ENCODE results near the gene GREB1L. TPM values are rescaled to one million over a fixed set of nuclear protein-coding genes. Genes with fewer than 3 reads are reported as not detected.
"Not testable (repeated sequence)": the region's sequence is repeated elsewhere in the genome, so short reads cannot be mapped to it uniquely, and the experiment has no call there.

The GREB1L gene
- total RNA-seq, 1 experiment from 2014 or later, result 2.0 TPM

DNA sequence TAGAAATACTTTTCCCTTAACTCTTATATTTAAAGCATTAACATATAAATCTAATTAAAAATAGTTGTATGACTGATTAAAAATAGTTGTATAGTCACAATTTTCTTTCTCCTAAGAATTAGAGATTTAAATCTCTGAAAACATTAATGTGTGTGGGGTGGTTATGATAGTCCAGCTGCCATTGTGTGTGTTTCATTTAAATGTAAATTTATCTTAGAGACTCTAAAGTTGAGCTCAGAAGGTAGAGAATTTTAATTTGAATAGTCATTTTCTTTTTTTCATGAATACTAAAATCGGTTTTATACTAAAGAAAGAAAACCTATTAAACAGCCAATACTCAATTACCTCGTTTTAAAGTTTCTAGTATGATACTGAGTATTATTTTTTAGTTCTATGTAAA is 18.6 kb downstream of the GREB1L start:
- no peak for DNase-seq (ENCODE audit: low read depth)
- in situ Hi-C loops (cut with HindIII; ENCODE audit: low pct_unique_long_range_greater_than_20kb, low sequenced_read_pairs), result no loop called here

DNA sequence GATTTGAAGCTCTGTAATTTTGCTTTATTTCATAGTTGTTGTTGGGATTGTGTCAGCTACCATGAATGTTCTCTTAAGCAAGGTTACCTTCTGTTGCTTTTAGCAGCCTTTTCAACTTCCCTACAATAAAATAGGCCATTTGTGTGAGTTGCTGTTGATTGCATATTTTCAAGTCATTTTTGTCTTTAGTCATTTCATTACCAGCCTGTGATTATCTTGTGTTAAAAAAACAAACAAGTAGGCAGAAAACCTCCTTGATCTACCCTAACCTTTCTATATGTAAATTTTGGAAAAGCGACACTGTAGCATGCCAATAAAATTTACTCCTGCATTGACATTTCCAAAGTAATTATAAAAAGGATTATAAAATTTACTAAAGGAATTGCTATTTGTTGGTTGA is 19.3 kb downstream of the GREB1L start:
- no peak for DNase-seq (ENCODE audit: low read depth)
- in situ Hi-C loops (cut with HindIII; ENCODE audit: low pct_unique_long_range_greater_than_20kb, low sequenced_read_pairs), result no loop called here

DNA sequence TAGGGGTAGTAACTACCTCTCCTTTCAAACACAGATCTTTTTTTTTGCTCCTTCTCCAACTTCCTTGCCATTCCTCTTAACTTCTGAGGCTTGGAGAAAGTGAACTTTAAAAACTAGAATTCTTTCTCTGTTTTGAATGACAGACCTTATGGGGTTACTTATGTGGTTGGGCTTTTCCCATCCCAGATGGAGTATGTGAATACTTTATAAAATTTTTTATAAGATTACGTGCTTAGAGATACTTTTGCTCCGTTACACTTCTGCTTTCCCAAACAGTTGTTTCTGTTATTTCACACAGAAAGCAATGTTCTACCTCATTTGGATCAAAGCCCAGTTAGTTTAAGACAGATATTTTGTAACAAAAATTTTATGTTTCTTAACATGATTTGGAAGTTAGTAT is 20.2 kb downstream of the GREB1L start:
- DNase-seq (ENCODE audit: low read depth), result no peak
- in situ Hi-C loops (cut with HindIII; ENCODE audit: low pct_unique_long_range_greater_than_20kb, low sequenced_read_pairs), result no loop called here

DNA sequence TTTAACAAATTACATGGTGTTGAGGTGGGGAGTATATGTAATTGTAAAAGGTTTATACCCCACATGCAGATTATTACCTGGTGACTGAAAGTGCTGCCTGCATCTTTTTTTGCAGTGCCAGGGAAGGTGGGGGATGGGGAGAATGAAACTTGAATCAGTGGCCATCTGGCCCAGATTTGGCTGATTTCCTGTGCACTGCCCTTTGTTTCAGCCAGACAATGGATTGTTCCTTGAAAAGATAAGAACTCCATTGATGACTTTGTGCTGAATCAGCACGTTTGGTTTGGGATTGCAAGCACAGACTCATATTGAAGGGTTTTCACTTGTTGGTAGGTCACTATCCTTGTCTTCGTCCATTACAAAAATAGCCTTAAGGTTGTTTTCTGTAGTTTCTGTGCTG is 20.9 kb downstream of the GREB1L start:
- in situ Hi-C loops (cut with HindIII; ENCODE audit: low pct_unique_long_range_greater_than_20kb, low sequenced_read_pairs), result no loop called here

DNA sequence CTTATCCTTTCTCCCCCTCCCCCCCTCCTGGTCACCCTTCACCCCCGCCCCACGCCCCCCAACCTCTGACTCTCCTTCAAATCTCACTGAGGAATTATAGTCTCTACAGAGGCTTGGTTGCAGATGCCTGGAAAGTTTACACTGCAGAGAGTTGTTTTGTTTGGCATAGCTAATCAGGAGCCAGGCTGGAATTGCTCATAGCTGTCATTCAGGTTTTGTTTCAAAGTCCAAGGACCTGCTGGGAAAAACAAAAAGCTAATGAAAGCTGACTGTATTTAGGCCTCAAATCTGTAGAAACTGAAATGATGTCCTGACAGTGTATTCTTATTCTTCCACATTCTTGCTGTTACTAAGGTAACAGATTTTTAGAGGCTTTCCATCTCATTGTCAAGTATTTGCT is 22.6 kb downstream of the GREB1L start:
- peak; percentile 14 for DNase-seq (ENCODE audit: low read depth)
- in situ Hi-C loops (cut with HindIII; ENCODE audit: low pct_unique_long_range_greater_than_20kb, low sequenced_read_pairs), result no loop called here

More for the DNA sequence above, 20.9 kb downstream of the GREB1L start:
- DNase-seq (ENCODE audit: low read depth), result no peak

DNA sequence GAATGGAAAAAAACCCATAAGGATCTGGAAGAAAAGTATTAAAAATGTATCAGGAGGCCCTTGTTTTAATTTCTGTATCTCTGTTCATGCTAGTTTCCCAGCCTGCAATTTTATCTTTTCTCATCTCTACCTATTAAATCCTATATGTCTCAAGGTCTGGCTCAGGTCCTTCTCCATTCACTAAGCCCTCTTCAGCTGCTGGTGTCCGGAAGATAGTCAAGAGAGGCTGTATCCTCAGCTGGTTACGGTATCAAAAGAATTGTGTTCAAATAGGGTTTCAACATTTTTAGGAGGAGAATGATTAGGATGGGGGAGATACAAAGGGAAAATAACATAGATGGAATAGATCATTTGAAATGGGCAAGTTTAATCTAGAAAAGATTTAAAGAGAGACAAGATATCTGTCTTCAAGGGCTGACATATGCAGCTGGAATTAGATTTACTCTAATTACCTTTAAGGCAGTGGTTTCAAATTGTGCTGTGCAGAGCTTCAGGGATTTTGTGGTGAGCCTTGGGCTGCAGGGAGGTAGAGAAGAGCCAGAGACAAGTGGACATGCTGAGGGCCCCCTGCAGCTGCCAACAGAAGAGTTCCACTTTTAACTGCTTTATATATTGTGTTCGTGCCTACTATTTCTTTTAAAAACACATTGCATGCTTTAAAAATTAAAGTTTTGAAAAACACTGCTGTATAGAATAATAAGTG is 24.1 kb downstream of the GREB1L start:
- DNase-seq (ENCODE audit: low read depth), result no peak
- in situ Hi-C loops (cut with HindIII; ENCODE audit: low pct_unique_long_range_greater_than_20kb, low sequenced_read_pairs), result no loop called here

DNA sequence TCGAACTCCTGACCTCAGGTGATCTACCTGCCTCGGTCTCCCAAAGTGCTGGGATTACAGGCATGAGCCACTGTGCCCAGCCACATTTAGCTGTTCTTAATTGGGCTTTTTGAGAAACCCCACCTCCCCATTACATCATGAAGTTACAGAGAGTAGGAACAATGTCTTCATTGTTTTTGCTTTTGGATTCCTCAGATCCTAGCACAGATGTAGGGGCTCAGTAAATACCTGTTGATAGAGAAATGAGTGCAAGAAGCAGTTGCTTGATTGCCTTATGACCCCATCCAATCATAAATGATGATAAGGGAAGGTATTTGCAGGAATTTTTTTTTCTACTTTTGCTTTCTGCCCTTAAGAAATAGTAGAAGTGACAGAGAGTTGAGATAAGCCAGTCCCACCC is 25.4 kb downstream of the GREB1L start:
- DNase-seq (ENCODE audit: low read depth), result no peak
- in situ Hi-C loops (cut with HindIII; ENCODE audit: low pct_unique_long_range_greater_than_20kb, low sequenced_read_pairs), result no loop called here

DNA sequence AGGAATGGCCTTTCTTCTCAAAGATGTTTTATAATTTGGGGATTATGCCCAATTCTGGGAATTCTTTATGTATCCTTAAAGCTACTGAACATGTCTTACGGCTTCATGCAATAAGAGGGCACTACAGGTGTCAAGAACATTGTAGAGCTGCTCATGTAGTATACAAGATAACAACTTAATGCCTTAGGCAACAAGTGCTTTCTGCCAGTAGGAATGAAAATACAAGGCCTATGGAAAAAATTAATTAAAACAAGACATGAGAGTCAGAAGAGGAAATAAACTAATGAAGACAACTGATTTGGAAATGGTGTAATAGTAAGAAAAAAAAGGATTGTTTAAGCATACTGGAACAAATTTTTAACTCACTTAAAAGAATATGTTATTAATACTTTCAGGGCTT is 27.3 kb downstream of the GREB1L start:
- in situ Hi-C loops (cut with HindIII; ENCODE audit: low pct_unique_long_range_greater_than_20kb, low sequenced_read_pairs), result no loop called here
- DNase-seq (ENCODE audit: low read depth), result no peak

DNA sequence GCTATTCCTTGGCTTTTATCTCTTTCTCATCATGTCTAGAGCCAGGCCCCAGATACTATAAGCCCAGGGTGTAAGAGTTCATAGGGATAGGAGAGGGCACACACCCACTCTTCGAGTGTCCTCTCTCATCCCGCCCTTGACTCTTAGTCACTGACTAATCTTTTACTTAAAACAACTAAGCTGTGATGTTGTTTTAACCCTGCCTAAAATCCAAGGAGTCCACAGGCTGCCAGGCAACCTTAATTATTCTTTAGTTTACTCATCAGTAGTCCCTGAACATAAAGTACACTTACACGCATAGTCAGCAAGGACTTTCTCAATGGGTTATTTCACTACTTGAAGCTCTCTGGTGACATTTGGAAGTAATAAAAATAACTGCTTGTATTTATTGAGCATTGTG is 28.4 kb downstream of the GREB1L start:
- DNase-seq (ENCODE audit: low read depth), result peak; percentile 74
- in situ Hi-C loops (cut with HindIII; ENCODE audit: low pct_unique_long_range_greater_than_20kb, low sequenced_read_pairs), result no loop called here

DNA sequence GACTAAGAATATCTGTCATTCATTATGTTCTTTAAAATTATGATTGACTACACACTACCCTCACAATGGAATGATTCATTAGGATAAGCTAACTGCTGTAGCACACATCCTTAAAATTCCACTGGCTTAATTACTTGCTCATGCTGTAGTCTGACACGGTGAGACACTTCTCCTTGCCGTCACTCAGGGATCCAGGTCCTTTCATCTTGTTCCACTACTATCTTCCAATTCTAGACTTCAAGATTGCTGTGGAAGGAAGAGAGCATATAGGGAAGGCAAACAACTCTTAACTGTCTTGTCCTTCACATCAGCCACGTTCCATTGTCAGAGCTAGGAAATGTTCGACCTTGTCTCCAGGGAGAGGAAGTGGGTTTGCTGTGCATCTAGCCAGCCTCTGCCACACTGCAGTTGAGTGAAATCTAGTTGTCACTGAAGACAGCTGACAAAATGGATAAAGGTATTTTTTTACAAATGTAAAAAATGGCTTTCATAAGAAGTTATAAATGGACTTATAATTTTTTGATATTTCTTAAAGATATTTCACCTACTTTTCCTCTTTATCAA is 30.1 kb downstream of the GREB1L start:
- in situ Hi-C loops (cut with HindIII; ENCODE audit: low pct_unique_long_range_greater_than_20kb, low sequenced_read_pairs), result no loop called here
- no peak for DNase-seq (ENCODE audit: low read depth)

DNA sequence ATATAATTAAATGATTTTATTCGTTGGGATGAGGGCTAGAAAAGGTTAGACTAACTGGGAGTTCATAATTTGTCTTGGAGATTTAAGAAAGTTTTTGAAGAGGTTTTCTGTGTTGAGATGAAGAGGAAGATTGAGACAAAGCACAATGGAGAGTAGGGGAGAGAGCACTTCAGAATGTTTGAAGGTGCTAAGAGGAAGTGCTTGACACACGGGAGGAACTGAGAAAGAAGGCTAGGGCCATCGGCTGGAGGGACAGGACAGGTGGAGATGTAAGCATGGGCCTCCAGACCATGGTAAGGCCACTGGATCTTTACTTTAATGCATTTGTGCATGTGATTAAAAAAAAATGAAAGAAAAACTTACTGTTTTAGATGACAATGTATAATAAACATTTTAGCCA is 31.5 kb downstream of the GREB1L start:
- DNase-seq (ENCODE audit: low read depth), result no peak
- in situ Hi-C loops (cut with HindIII; ENCODE audit: low pct_unique_long_range_greater_than_20kb, low sequenced_read_pairs), result no loop called here

DNA sequence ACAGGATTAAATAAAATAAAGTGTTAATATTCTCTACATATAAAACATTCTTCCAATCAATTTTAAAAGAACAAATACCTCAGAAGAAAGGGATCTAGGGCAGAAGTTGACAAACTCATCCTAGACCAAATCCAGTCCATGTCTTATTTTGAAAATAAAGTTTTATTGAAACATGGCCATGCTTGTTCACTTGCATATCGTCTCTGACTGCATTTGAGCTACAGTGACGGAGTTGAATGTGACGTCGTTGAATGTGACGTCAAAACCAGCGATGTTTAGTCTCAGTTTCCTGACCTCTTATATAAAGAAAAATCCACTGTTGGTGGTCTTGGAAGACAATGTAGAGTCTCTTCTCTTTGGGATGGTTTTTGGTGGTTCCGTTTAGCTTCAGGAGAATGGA is 33.6 kb downstream of the GREB1L start:
- in situ Hi-C loops (cut with HindIII; ENCODE audit: low pct_unique_long_range_greater_than_20kb, low sequenced_read_pairs), result no loop called here
- no peak for DNase-seq (ENCODE audit: low read depth)

DNA sequence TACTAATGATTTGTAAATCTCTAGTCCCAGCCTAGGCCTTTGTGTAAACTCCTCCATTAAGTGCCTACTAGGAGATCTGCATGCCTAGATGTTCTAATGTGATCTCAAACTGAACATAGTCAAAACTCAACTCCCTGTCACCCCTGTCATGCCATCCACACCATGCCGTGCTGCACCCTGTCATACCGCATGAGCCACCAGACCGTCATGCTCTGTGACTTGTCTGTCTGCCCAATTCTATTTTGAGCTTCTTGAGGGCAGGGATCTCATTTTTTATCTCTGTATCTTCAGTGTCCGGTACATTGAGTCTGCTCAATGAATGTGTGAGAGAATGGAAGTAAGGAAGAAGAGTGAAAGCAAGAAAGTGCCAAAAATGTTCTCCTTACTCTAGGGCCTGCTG is 35.5 kb downstream of the GREB1L start:
- no peak for DNase-seq (ENCODE audit: low read depth)
- in situ Hi-C loops (cut with HindIII; ENCODE audit: low pct_unique_long_range_greater_than_20kb, low sequenced_read_pairs), result no loop called here

DNA sequence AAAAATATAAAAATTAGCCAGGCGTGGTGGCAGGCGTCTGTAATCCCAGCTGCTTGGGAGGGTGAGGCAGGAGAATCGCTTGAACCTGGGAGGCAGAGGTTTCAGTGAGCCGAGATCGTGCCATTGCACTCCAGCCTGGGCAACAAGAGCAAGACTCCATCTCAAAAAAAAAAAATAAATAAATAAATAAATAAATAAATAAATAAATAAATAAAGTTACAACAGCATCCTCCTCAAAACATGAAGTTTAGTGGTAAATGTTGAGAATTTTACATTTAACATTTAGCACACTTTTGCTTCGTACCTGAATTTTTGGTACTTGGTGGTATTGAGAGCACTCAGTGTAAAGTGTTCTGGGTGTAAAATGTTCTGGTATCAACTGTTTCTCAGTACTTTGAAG is 36.2 kb downstream of the GREB1L start:
- in situ Hi-C loops (cut with HindIII; ENCODE audit: low pct_unique_long_range_greater_than_20kb, low sequenced_read_pairs); DNase-seq (ENCODE audit: low read depth): not testable (repeated sequence)

DNA sequence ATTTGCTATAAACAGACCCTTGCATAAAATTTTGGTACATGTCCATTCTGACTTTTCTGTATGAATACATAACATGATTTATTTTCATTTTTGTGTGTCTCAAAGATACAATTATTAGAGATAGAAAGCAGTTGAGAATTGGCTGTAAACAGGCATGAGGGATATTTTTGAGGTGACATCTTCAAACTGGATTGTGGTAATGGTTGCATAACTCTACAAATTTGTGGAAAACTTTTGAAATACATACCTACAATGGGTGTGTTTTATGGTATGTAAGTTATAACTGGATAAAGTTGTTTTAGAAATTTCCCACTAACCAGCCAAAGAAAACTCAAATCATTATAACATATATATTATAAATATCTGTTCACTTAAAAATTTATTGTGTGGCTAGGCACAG is 39.6 kb downstream of the GREB1L start:
- DNase-seq (ENCODE audit: low read depth), result no peak
- in situ Hi-C loops (cut with HindIII; ENCODE audit: low pct_unique_long_range_greater_than_20kb, low sequenced_read_pairs), result no loop called here

DNA sequence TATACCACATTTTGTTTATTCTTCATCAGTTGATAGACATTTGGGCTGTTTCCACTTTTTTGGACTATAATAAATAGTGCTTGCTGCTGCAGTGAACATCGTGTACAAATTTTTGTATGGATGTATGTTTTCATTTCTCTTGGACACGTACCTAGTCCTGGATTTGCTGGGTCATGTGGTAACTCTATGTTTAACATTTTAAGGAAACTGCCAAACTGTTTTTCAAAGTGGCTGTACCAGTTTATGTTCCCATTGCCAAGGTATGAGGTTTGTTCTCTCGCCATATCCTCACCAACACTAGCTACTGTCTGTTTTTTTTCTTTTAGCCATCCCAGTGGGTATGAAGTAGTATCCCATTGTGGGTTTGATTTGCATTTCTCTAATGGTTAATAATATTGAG is 42.5 kb downstream of the GREB1L start:
- in situ Hi-C loops (cut with HindIII; ENCODE audit: low pct_unique_long_range_greater_than_20kb, low sequenced_read_pairs), result no loop called here

DNA sequence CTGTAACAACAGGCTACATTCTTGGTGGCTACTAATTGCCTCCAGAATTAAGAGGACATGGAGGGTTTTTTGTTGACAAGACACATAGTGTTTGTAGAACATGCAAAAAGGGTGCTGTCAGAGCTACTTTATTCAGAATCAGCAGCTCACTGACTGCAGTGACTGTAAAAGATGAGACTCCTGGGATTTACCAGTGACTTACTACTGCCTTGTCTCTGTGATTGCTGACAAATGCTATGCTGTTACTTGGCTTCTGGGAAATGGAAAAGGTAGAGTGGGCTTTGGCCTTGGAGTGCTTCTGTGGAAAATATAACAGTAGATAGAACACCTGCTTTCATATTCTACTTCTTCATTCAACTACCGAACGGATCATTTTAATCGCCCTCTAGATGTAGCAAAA is 47.8 kb downstream of the GREB1L start:
- in situ Hi-C loops (cut with HindIII; ENCODE audit: low pct_unique_long_range_greater_than_20kb, low sequenced_read_pairs), result no loop called here
- DNase-seq (ENCODE audit: low read depth), result no peak

More for the DNA sequence above, 42.5 kb downstream of the GREB1L start:
- DNase-seq (ENCODE audit: low read depth), result no peak

DNA sequence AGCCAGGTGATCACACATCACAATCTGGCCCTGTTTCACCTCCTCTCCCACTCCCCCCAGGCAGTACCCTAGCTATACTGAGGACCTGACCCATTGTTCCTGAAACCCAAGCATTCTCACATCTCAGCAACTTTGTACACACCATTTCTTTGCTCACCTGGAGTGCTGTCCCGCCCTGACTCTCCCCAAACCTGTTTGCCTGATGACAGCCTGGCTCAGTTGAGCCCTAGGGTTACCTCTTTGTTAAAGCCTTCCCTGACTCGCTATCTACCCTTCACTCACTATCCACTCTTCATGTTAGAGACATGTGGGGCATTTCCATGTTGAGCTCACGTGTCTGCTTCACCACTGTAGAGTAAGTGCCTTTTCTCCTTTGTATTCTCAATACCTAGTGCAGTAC is 49.1 kb downstream of the GREB1L start:
- in situ Hi-C loops (cut with HindIII; ENCODE audit: low pct_unique_long_range_greater_than_20kb, low sequenced_read_pairs), result no loop called here
- no peak for DNase-seq (ENCODE audit: low read depth)

DNA sequence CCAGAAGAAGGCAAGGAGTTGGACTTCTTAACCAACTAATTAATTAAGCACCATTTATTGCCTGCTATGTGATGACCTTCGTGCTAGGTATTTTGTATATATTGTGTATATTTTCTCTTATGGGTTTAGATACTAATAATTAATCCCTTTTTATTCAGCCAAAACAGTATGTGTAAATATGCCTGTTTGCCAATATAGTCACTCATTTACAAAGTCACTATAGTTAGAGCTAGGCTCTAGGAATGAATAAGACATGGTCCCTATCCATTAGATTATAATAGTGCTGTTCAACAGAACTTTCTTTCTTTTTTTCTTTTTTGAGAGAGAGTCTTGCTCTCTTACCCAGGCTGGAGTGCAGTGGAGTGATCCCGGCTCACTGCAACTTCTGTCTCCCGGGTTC is 51.4 kb downstream of the GREB1L start:
- no peak for DNase-seq (ENCODE audit: low read depth)
- in situ Hi-C loops (cut with HindIII; ENCODE audit: low pct_unique_long_range_greater_than_20kb, low sequenced_read_pairs), result no loop called here

DNA sequence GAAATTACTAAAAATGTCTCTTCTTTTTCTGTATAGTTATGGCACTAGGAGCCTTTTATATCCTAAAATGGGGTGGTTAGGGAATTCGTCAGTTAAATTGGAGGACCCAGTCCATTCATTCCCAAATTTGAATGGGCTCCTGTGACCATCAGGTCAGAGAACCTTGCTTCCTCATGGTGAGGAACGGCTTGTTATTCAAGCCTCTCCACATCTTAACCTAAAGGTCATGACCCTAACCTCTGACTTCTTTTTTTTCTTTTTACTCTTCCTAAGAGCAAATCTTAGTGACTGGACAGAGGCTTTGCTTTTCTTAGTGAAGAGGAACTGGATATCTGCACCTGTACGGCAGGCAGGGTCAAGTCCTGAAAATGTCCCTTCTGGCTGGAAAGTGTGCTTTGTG is 53.1 kb downstream of the GREB1L start:
- DNase-seq (ENCODE audit: low read depth), result no peak
- in situ Hi-C loops (cut with HindIII; ENCODE audit: low pct_unique_long_range_greater_than_20kb, low sequenced_read_pairs), result no loop called here
